DOHH2 (cell line): ENCODE results near the gene PHACTR1.

Experiments used
- H3F3A ChIP-seq: fragments of 200-600 bp; sonication (generic), shearing (Covaris generic); 2 replicates; pipeline ENCODE4 v1.6.0; 2016; ENCODE audit warnings: antibody characterized with exemption, mild to moderate bottlenecking; ENCODE audit not compliant: control insufficient read depth, insufficient read depth
- H3K27ac ChIP-seq: fragments of 200-600 bp; sonication (generic); 2 replicates; pipeline ENCODE4 v1.5.1; 2014; ENCODE audit warnings: low read depth, mild to moderate bottlenecking, low read length, moderate library complexity
- H3K27me3 ChIP-seq: fragments of 200-600 bp; sonication (generic); 2 replicates; pipeline ENCODE4 v1.6.1; 2014; ENCODE audit warnings: mild to moderate bottlenecking, low read length, mixed read lengths; ENCODE audit not compliant: control insufficient read depth
- H3K36me3 ChIP-seq: fragments of 200-600 bp; sonication (generic); 2 replicates; pipeline ENCODE4 v1.6.1; 2014; ENCODE audit warnings: mild to moderate bottlenecking, low read length, moderate library complexity, mixed read lengths; ENCODE audit not compliant: control insufficient read depth
- H3K4me1 ChIP-seq: fragments of 200-600 bp; sonication (generic); 2 replicates; pipeline ENCODE4 v1.6.1; 2014; ENCODE audit warnings: mild to moderate bottlenecking, low read length, mixed read lengths; ENCODE audit not compliant: control insufficient read depth
- H3K4me2 ChIP-seq: fragments of 200-600 bp; sonication (generic); 2 replicates; pipeline ENCODE4 v1.6.0; 2014; ENCODE audit warnings: mild to moderate bottlenecking, low read length, moderate library complexity
- H3K4me3 ChIP-seq: fragments of 200-600 bp; sonication (generic); 2 replicates; pipeline ENCODE4 v1.5.1; 2014; ENCODE audit warnings: mild to moderate bottlenecking, low read length, mixed read lengths
- H3K79me2 ChIP-seq: fragments of 200-600 bp; sonication (generic); 2 replicates; pipeline ENCODE4 v1.6.1; 2014; ENCODE audit warnings: mild to moderate bottlenecking, low read length, mixed read lengths; ENCODE audit not compliant: control insufficient read depth
- H3K9me2 ChIP-seq: fragments of 200-600 bp; sonication (generic); replicated peaks from 2 replicates; pipeline ENCODE4 v1.6.1; 2014; ENCODE audit warnings: mild to moderate bottlenecking, low read length, mixed read lengths; ENCODE audit not compliant: control insufficient read depth
- H3K9me3 ChIP-seq: fragments of 200-600 bp; sonication (generic); 2 replicates; pipeline ENCODE4 v1.6.1; 2014; ENCODE audit warnings: antibody characterized with exemption, low read length, mixed read lengths; ENCODE audit not compliant: control insufficient read depth, insufficient read depth
- H4K20me1 ChIP-seq: fragments of 200-600 bp; sonication (generic); 2 replicates; pipeline ENCODE4 v1.6.0; 2014; ENCODE audit warnings: low read depth, mild to moderate bottlenecking, antibody characterized with exemption, low read length, moderate library complexity; ENCODE audit not compliant: control insufficient read depth, insufficient read depth
- CTCF ChIP-seq: fragments of 200-600 bp; sonication (generic); IDR thresholded peaks from one replicate; pipeline ENCODE4 v1.5.1; 2014; ENCODE audit warnings: antibody characterized with exemption, mild to moderate bottlenecking, low read depth, low read length; ENCODE audit not compliant: poor library complexity, severe bottlenecking
- EZH2phosphoT487 ChIP-seq: fragments of 200-600 bp; sonication (generic); IDR thresholded peaks from 2 replicates; pipeline ENCODE4 v1.6.1; 2017; ENCODE audit warnings: borderline replicate concordance, mild to moderate bottlenecking, antibody characterized with exemption, low read length, moderate library complexity, mixed read lengths

The PHACTR1 gene

GRCh38 chr6:13228264-13229204 lies 512.0 kb downstream of the PHACTR1 start:
- Histone ChIP-seq H3K9me3 (no peaks in the 10 kb centered on the region), H3K27me3 (peaks cover 6% of the 10 kb centered on the region; the same call in 1 of the 2 replicates), H3K36me3 (no peaks in the 10 kb centered on the region), H3K4me3 (no peak overlapping the region), H3F3A (no peaks in the 10 kb centered on the region), H4K20me1 (no peaks in the 10 kb centered on the region), H3K4me2 (no peak overlapping the region), H3K9me2 (no peaks in the 10 kb centered on the region), H3K4me1 (peaks cover 9% of the 10 kb centered on the region), H3K79me2 (no peaks in the 10 kb centered on the region), H3K27ac (no peak overlapping the region)
- TF ChIP-seq CTCF (no peak), EZH2phosphoT487 (no peak)

- Histone ChIP-seq H3K4me3 (no peak overlapping the region), H4K20me1 (no peaks in the 10 kb centered on the region), H3K27me3 (peaks cover 15% of the 10 kb centered on the region), H3F3A (no peaks in the 10 kb centered on the region), H3K4me2 (0 out of 2 replicates have a peak overlapping the region, but pooled peaks have one; percentile 12), H3K9me2 (no peaks in the 10 kb centered on the region), H3K36me3 (no peaks in the 10 kb centered on the region), H3K27ac (no peak overlapping the region), H3K4me1 (peaks cover 9% of the 10 kb centered on the region), H3K79me2 (no peaks in the 10 kb centered on the region), H3K9me3 (no peaks in the 10 kb centered on the region)
- TF ChIP-seq EZH2phosphoT487 (no peak), CTCF (no peak)
Observed at GRCh38 chr6:13229205-13230085, 512.9 kb downstream of the PHACTR1 start.

- H4K20me1 ChIP-seq: no peaks in the 10 kb centered on the region
- H3K4me1 ChIP-seq: peaks cover 9% of the 10 kb centered on the region
- TF ChIP-seq CTCF (no peak), EZH2phosphoT487 (no peak)
- H3K9me3 ChIP-seq: no peaks in the 10 kb centered on the region
- no peaks in the 10 kb centered on the region for H3K79me2 ChIP-seq
- H3K27me3 ChIP-seq: peaks cover 14% of the 10 kb centered on the region
- H3K27ac ChIP-seq: no peak overlapping the region
- H3K4me3 ChIP-seq: no peak overlapping the region
- H3K36me3 ChIP-seq: no peaks in the 10 kb centered on the region
- H3K9me2 ChIP-seq: no peaks in the 10 kb centered on the region
- H3K4me2 ChIP-seq: no peak overlapping the region
- H3F3A ChIP-seq: no peaks in the 10 kb centered on the region
Observed at GRCh38 chr6:13233106-13233505, 516.5 kb downstream of the PHACTR1 start.
